T1000 (cell line): ENCODE results near the gene CARMIL1.

Experiments used
- DNase-seq: peaks from one replicate; lab custom pipeline; 2025; ENCODE audit warnings: mixed read lengths; lab: John Stamatoyannopoulos, UW

Gene CARMIL1

GRCh38 chr6:25619217-25619616, 340.0 kb downstream of the CARMIL1 start:
- no peak for DNase-seq

- no peak for DNase-seq
Observed at GRCh38 chr6:25620391-25620790, 341.2 kb downstream of the CARMIL1 start.

GRCh38 chr6:25623065-25623464, 343.9 kb downstream of the CARMIL1 start:
- DNase-seq = no peak

- DNase-seq = no peak
Observed at GRCh38 chr6:25623879-25624278, 344.7 kb downstream of the CARMIL1 start.

- DNase-seq = no peak
Observed at GRCh38 chr6:25627001-25627400, 347.8 kb downstream of the CARMIL1 start.

- DNase-seq = no peak
Observed at GRCh38 chr6:25628471-25629197, 349.5 kb downstream of the CARMIL1 start.

GRCh38 chr6:25629198-25629576, 350.0 kb downstream of the CARMIL1 start:
- DNase-seq = no peak

GRCh38 chr6:25630508-25631278, 351.5 kb downstream of the CARMIL1 start:
- no peak for DNase-seq

- DNase-seq = no peak
Observed at GRCh38 chr6:25635886-25636317, 356.7 kb downstream of the CARMIL1 start.

- no peak for DNase-seq
Observed at GRCh38 chr6:25637211-25637610, 358.0 kb downstream of the CARMIL1 start.

GRCh38 chr6:25637960-25638434, 358.8 kb downstream of the CARMIL1 start:
- no peak for DNase-seq

- no peak for DNase-seq
Observed at GRCh38 chr6:25639653-25640052, 360.5 kb downstream of the CARMIL1 start.

GRCh38 chr6:25640446-25640845, 361.3 kb downstream of the CARMIL1 start:
- no peak for DNase-seq

GRCh38 chr6:25640891-25641290, 361.7 kb downstream of the CARMIL1 start:
- DNase-seq = no peak

- no peak for DNase-seq
Observed at GRCh38 chr6:25641377-25641776, 362.2 kb downstream of the CARMIL1 start.

GRCh38 chr6:25641940-25642666, 362.9 kb downstream of the CARMIL1 start:
- no peak for DNase-seq

- no peak for DNase-seq
Observed at GRCh38 chr6:25642667-25643328, 363.6 kb downstream of the CARMIL1 start.

GRCh38 chr6:25645916-25646315, 366.7 kb downstream of the CARMIL1 start:
- no peak for DNase-seq

- no peak for DNase-seq
Observed at GRCh38 chr6:25649611-25650010, 370.4 kb downstream of the CARMIL1 start.

- DNase-seq = no peak
Observed at GRCh38 chr6:25652007-25652515, 372.9 kb downstream of the CARMIL1 start, which contains the start of gene SCGN. SCGN (plus strand) TSS chr6:25652215; CDS start chr6:25652404, 189 bp downstream.

GRCh38 chr6:25655723-25656122, 376.5 kb downstream of the CARMIL1 start:
- DNase-seq = no peak
